T-helper 17 cell (primary cell): ENCODE results near the gene UCMA. TPM values are rescaled to one million over a fixed set of nuclear protein-coding genes. Genes with fewer than 3 reads are reported as not detected.

Source experiments
- ATAC-seq: fragments of 150-1000 bp; cut with Tn5 transposase; 2 replicates; pipeline ENCODE4 v1.10.0; 2021; ENCODE audit warnings: mild to moderate bottlenecking, moderate library complexity
- DNase-seq, 3 donors: peaks; one replicate each; pipeline versions ENCODE4 v3.0.0 to v3.0.0-alpha.2; 2020 to 2021
- H3K9me3 ChIP-seq: one replicate; pipeline ENCODE4 v1.7.0; 2013; ENCODE audit warnings: low read length, mild to moderate bottlenecking; ENCODE audit not compliant: control insufficient read depth, poor library complexity, severe bottlenecking
- H3K27ac Mint-ChIP-seq: one replicate; pipeline ENCODE4 v1.8.0; 2022; ENCODE audit warnings: mild to moderate bottlenecking, moderate library complexity, mixed read lengths
- H3K27me3 Mint-ChIP-seq: one replicate; pipeline ENCODE4 v1.8.0; 2022; ENCODE audit warnings: mixed read lengths
- H3K36me3 Mint-ChIP-seq: one replicate; pipeline ENCODE4 v1.8.0; 2022; ENCODE audit warnings: low read depth, mixed read lengths
- H3K4me1 Mint-ChIP-seq: one replicate; pipeline ENCODE4 v1.8.0; 2022; ENCODE audit warnings: mild to moderate bottlenecking, mixed read lengths
- H3K4me3 Mint-ChIP-seq: one replicate; pipeline ENCODE4 v1.8.0; 2022; ENCODE audit warnings: mild to moderate bottlenecking, moderate library complexity, mixed read lengths
- total RNA-seq, 4 donors: library from RNA in 2 of 4; stranded (reverse) in 2 of 4; gene quantifications; one replicate each; pipeline ENCODE4 v1.2.3 and lab custom pipeline; 2022 to 2026

Gene UCMA
- total RNA-seq, 2 donors from 2014 or later, result not detected

- Mint-ChIP-seq H3K4me3 (no peak overlapping the region), H3K4me1 (no peaks in the 10 kb centered on the region), H3K27me3 (peaks cover under 1% of the 10 kb centered on the region), H3K36me3 (no peaks in the 10 kb centered on the region), H3K27ac (no peak overlapping the region)
- DNase-seq (no peak), ATAC-seq (no peak)
- H3K9me3 ChIP-seq, result no peaks in the 10 kb centered on the region
These were observed 9.8 kb downstream of the UCMA start for GRCh38 chr10:13224210-13224995.

GRCh38 chr10:13223241-13223640 is 10.9 kb downstream of the UCMA start:
- ATAC-seq (no peak), DNase-seq (no peak)
- Mint-ChIP-seq H3K27ac (no peak overlapping the region), H3K4me1 (no peaks in the 10 kb centered on the region), H3K36me3 (no peaks in the 10 kb centered on the region), H3K27me3 (no peaks in the 10 kb centered on the region), H3K4me3 (no peak overlapping the region)
- H3K9me3 ChIP-seq, result no peaks in the 10 kb centered on the region

- H3K9me3 ChIP-seq, result no peaks in the 10 kb centered on the region
- Mint-ChIP-seq H3K27me3 (no peaks in the 10 kb centered on the region), H3K4me3 (no peak overlapping the region), H3K4me1 (no peaks in the 10 kb centered on the region), H3K36me3 (no peaks in the 10 kb centered on the region), H3K27ac (no peak overlapping the region)
- DNase-seq (no peak), ATAC-seq (no peak)
These were observed 11.6 kb downstream of the UCMA start for GRCh38 chr10:13222566-13222965.

GRCh38 chr10:13222151-13222550 is 12.0 kb downstream of the UCMA start:
- H3K9me3 ChIP-seq, result no peaks in the 10 kb centered on the region
- Mint-ChIP-seq H3K4me1 (no peaks in the 10 kb centered on the region), H3K27me3 (no peaks in the 10 kb centered on the region), H3K4me3 (no peak overlapping the region), H3K27ac (no peak overlapping the region), H3K36me3 (no peaks in the 10 kb centered on the region)
- DNase-seq, result no peak
- no peak for ATAC-seq

- ATAC-seq (no peak), DNase-seq (no peak)
- Mint-ChIP-seq H3K36me3 (no peaks in the 10 kb centered on the region), H3K27me3 (no peaks in the 10 kb centered on the region), H3K27ac (no peak overlapping the region), H3K4me1 (no peaks in the 10 kb centered on the region), H3K4me3 (no peak overlapping the region)
- H3K9me3 ChIP-seq, result no peaks in the 10 kb centered on the region
These were observed 12.6 kb downstream of the UCMA start for GRCh38 chr10:13221572-13221971.

GRCh38 chr10:13219685-13220670 is 14.2 kb downstream of the UCMA start:
- no peak overlapping the region for H3K4me3 Mint-ChIP-seq
- ATAC-seq (no peak), DNase-seq (no peak)

GRCh38 chr10:13218878-13219277 is 15.3 kb downstream of the UCMA start:
- H3K4me1 Mint-ChIP-seq, result no peaks in the 10 kb centered on the region
- ATAC-seq (no peak), DNase-seq (no peak)
- no peak overlapping the region for H3K4me3 Mint-ChIP-seq
- no peak overlapping the region for H3K27ac Mint-ChIP-seq
- no peaks in the 10 kb centered on the region for H3K36me3 Mint-ChIP-seq
- H3K27me3 Mint-ChIP-seq, result no peaks in the 10 kb centered on the region
- no peaks in the 10 kb centered on the region for H3K9me3 ChIP-seq

More at GRCh38 chr10:13219685-13220670, 14.2 kb downstream of the UCMA start:
- Mint-ChIP-seq H3K36me3 (no peaks in the 10 kb centered on the region), H3K27ac (no peak overlapping the region), H3K27me3 (no peaks in the 10 kb centered on the region), H3K4me1 (no peaks in the 10 kb centered on the region)
- H3K9me3 ChIP-seq, result no peaks in the 10 kb centered on the region

GRCh38 chr10:13213163-13213562 is 21.0 kb downstream of the UCMA start:
- Mint-ChIP-seq H3K4me1 (no peaks in the 10 kb centered on the region), H3K36me3 (no peaks in the 10 kb centered on the region), H3K27me3 (no peaks in the 10 kb centered on the region), H3K27ac (no peak overlapping the region), H3K4me3 (no peak overlapping the region)
- H3K9me3 ChIP-seq, result no peaks in the 10 kb centered on the region
- no peak for ATAC-seq
- no peak for DNase-seq

- ATAC-seq, result no peak
- no peaks in the 10 kb centered on the region for H3K27me3 Mint-ChIP-seq
- no peaks in the 10 kb centered on the region for H3K36me3 Mint-ChIP-seq
- H3K4me1 Mint-ChIP-seq, result no peaks in the 10 kb centered on the region
- H3K4me3 Mint-ChIP-seq, result no peak overlapping the region
- H3K9me3 ChIP-seq, result no peaks in the 10 kb centered on the region
- no peak overlapping the region for H3K27ac Mint-ChIP-seq
- no peak for DNase-seq
These were observed 27.4 kb downstream of the UCMA start for GRCh38 chr10:13206546-13207443.

GRCh38 chr10:13206091-13206490 is 28.1 kb downstream of the UCMA start:
- Mint-ChIP-seq H3K4me1 (no peaks in the 10 kb centered on the region), H3K36me3 (no peaks in the 10 kb centered on the region), H3K27me3 (no peaks in the 10 kb centered on the region), H3K27ac (no peak overlapping the region), H3K4me3 (no peak overlapping the region)
- DNase-seq (no peak), ATAC-seq (no peak)
- no peaks in the 10 kb centered on the region for H3K9me3 ChIP-seq

GRCh38 chr10:13201132-13201531 is 33.0 kb downstream of the UCMA start:
- Mint-ChIP-seq H3K4me3 (no peak overlapping the region), H3K36me3 (no peaks in the 10 kb centered on the region), H3K4me1 (no peaks in the 10 kb centered on the region), H3K27me3 (no peaks in the 10 kb centered on the region), H3K27ac (no peak overlapping the region)
- ATAC-seq, result no peak
- no peak for DNase-seq
- H3K9me3 ChIP-seq, result no peaks in the 10 kb centered on the region

- no peak overlapping the region for H3K27ac Mint-ChIP-seq
- ATAC-seq, result no peak
- H3K27me3 Mint-ChIP-seq, result no peaks in the 10 kb centered on the region
- H3K4me1 Mint-ChIP-seq, result no peaks in the 10 kb centered on the region
- no peaks in the 10 kb centered on the region for H3K36me3 Mint-ChIP-seq
- no peak for DNase-seq
- H3K9me3 ChIP-seq, result no peaks in the 10 kb centered on the region
- H3K4me3 Mint-ChIP-seq, result no peak overlapping the region
These were observed 39.2 kb downstream of the UCMA start for GRCh38 chr10:13195016-13195415.

- Mint-ChIP-seq H3K27me3 (no peaks in the 10 kb centered on the region), H3K4me3 (no peak overlapping the region), H3K27ac (no peak overlapping the region), H3K4me1 (no peaks in the 10 kb centered on the region), H3K36me3 (no peaks in the 10 kb centered on the region)
- ATAC-seq (no peak), DNase-seq (no peak)
- H3K9me3 ChIP-seq, result no peaks in the 10 kb centered on the region
These were observed 40.5 kb downstream of the UCMA start for GRCh38 chr10:13193637-13194036.
